ENCODE results near the gene RRP36.
"Not testable (repeated sequence)": the region's sequence is repeated elsewhere in the genome, so short reads cannot be mapped to it uniquely, and the experiment has no call there.

RRP36 gene

GRCh38 chr6:43021270-43022047 lies at the start of gene RRP36:
TSS of gene RRP36 (plus strand) at chr6:43021623. CDS start at chr6:43021655, 32 bp downstream.
- DNase-seq (ENCODE audit: low spot score) = peak; percentile 80

GRCh38 chr6:42971746-42972327 lies 49.6 kb upstream of the RRP36 start:
- no peak for DNase-seq (ENCODE audit: low spot score)

GRCh38 chr6:42973926-42974325 lies 47.5 kb upstream of the RRP36 start:
- DNase-seq (ENCODE audit: low spot score) = no peak

GRCh38 chr6:42974919-42975505 lies 46.4 kb upstream of the RRP36 start:
- no peak for DNase-seq (ENCODE audit: low spot score)

- DNase-seq (ENCODE audit: low spot score) = peak; percentile 44
Observed at GRCh38 chr6:42978487-42978838, 43.0 kb upstream of the RRP36 start.

GRCh38 chr6:42978839-42979522 lies 42.4 kb upstream of the RRP36 start, which contains the start of gene PEX6:
TSS of gene PEX6 (minus strand) at chr6:42979181. CDS start at chr6:42979150, 31 bp downstream.
- DNase-seq (ENCODE audit: low spot score) = peak; percentile 82

GRCh38 chr6:42979523-42980177 lies 41.8 kb upstream of the RRP36 start:
- peak; percentile 39 for DNase-seq (ENCODE audit: low spot score)

- no peak for DNase-seq (ENCODE audit: low spot score)
Observed at GRCh38 chr6:42981836-42982235, 39.6 kb upstream of the RRP36 start.

- DNase-seq (ENCODE audit: low spot score) = peak; percentile 92
Observed at GRCh38 chr6:42984001-42984923, 37.2 kb upstream of the RRP36 start, which contains the start of gene PPP2R5D. TSS of gene PPP2R5D (plus strand) at chr6:42984570. CDS start at chr6:42984678, 108 bp downstream.

GRCh38 chr6:42984924-42985475 lies 36.4 kb upstream of the RRP36 start:
- no peak for DNase-seq (ENCODE audit: low spot score)

GRCh38 chr6:42987533-42988451 lies 33.6 kb upstream of the RRP36 start:
- no peak for DNase-seq (ENCODE audit: low spot score)

- DNase-seq (ENCODE audit: low spot score) = no peak
Observed at GRCh38 chr6:42988486-42989020, 32.9 kb upstream of the RRP36 start.

- no peak for DNase-seq (ENCODE audit: low spot score)
Observed at GRCh38 chr6:42989923-42990322, 31.5 kb upstream of the RRP36 start.

GRCh38 chr6:42993445-42993844 lies 28.0 kb upstream of the RRP36 start:
- no peak for DNase-seq (ENCODE audit: low spot score)

- DNase-seq (ENCODE audit: low spot score) = no peak
Observed at GRCh38 chr6:42996513-42996912, 24.9 kb upstream of the RRP36 start.

GRCh38 chr6:42998205-42998604 lies 23.2 kb upstream of the RRP36 start:
- not testable (repeated sequence) for DNase-seq (ENCODE audit: low spot score)

GRCh38 chr6:43001843-43002242 lies 19.6 kb upstream of the RRP36 start:
- DNase-seq (ENCODE audit: low spot score) = no peak

GRCh38 chr6:43005844-43006243 lies 15.6 kb upstream of the RRP36 start:
- no peak for DNase-seq (ENCODE audit: low spot score)

- no peak for DNase-seq (ENCODE audit: low spot score)
Observed at GRCh38 chr6:43006251-43006650, 15.2 kb upstream of the RRP36 start.
